Muscle layer of duodenum (tissue), 2 donors: ENCODE measurements around the gene LAMTOR4.
"Not testable (repeated sequence)": the region's sequence is repeated elsewhere in the genome, so short reads cannot be mapped to it uniquely, and the experiment has no call there.

Experiments
- H3K27ac ChIP-seq: one replicate; pipeline ENCODE4 v1.7.0; 2013; ENCODE audit warnings: mild to moderate bottlenecking, low read length
- H3K27me3 ChIP-seq: one replicate; pipeline ENCODE4 v1.7.0; 2013; ENCODE audit warnings: low read depth, mild to moderate bottlenecking, control low read depth, low read length
- H3K36me3 ChIP-seq, 2 donors: one replicate each; pipeline ENCODE4 v1.7.0; 2013; ENCODE audit warnings: low read length in 2 of 2, control low read depth in 1 of 2, mild to moderate bottlenecking in 1 of 2; ENCODE audit not compliant: insufficient read depth in 2 of 2, control insufficient read depth in 1 of 2
- H3K4me1 ChIP-seq, 2 donors: one replicate each; pipeline ENCODE4 v1.7.0; 2013; ENCODE audit warnings: low read length in 2 of 2, mild to moderate bottlenecking in 2 of 2, control low read depth in 1 of 2, moderate library complexity in 1 of 2; ENCODE audit not compliant: insufficient read depth in 2 of 2, control insufficient read depth in 1 of 2
- H3K4me3 ChIP-seq, 2 donors: one replicate each; pipeline ENCODE4 v1.7.0; 2013; ENCODE audit warnings: low read length in 2 of 2, low read depth in 1 of 2, mild to moderate bottlenecking in 1 of 2
- H3K9me3 ChIP-seq, 2 donors: one replicate each; pipeline ENCODE4 v1.7.0; 2013; ENCODE audit warnings: low read length in 2 of 2, control low read depth in 1 of 2, mild to moderate bottlenecking in 1 of 2; ENCODE audit not compliant: control insufficient read depth in 1 of 2
- donor health status: healthy.

LAMTOR4 gene

DNA sequence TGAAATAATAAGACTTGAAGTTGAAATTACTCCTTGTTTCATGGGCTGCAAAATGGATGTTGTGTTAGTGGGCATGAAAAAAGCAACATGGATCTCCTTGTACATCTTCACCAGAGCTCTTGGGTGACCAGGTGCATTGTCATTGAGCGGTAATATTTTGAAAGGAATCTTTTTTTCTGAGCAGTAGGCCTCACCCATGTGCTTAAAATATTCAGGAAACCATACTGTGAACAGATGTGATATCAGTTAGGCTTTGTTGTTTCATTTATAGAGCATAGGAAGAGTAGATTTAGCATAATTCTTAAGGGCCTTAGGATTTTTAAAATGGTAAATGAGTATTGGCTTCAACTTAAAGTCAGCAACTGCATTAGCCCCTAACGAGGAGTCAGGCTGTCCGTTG lies 44.3 kb downstream of the LAMTOR4 start:
- Histone ChIP-seq H3K4me3 (no peak overlapping the region), H3K4me1 (no peaks in the 10 kb centered on the region), H3K27ac (no peak overlapping the region), H3K9me3 (no peaks in the 10 kb centered on the region), H3K27me3 (no peaks in the 10 kb centered on the region), H3K36me3 (no peaks in the 10 kb centered on the region)

DNA sequence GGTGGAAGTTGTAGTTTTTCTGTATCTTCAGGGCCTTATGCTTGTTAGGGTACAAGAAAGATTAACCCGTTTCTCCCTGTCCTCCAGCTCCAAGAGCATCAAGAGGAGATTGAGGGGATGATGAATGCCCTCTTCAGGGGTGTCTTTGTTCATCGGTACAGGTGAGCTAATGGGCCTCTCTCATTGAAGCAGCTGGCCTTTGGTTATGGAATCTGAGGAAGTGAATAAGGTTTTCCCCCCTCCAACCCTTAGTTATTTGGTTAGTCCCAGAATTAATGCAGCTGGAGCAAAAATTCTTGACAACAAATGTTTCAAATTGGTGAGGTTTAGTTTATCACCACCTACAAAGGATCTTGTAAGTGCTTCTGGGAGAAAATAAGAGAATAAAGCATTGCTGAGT lies 46.5 kb downstream of the LAMTOR4 start:
- H3K9me3 ChIP-seq: no peaks in the 10 kb centered on the region
- H3K4me1 ChIP-seq: no peaks in the 10 kb centered on the region
- no peaks in the 10 kb centered on the region for H3K27me3 ChIP-seq
- H3K36me3 ChIP-seq: no peaks in the 10 kb centered on the region
- H3K4me3 ChIP-seq: no peak overlapping the region
- H3K27ac ChIP-seq: no peak overlapping the region

DNA sequence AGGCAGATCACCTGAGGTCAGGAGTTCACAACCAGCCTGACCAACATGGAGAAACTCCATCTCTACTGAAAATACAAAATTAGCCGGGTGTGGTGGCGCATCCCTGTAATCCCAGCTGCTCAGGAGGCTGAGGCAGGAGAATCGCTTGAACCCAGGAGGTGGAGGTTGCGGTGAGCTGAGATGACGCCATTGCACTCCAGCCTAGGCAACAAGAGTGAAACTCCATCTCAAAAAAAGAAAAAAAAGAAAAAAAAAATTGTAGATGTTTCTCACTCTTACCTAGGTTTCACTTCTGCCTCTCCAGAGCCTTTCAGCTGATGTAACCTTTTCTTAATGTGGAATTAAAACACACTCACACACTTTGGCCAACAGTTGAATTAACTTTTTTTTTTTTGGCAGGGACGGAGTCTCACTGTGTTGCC lies 47.2 kb downstream of the LAMTOR4 start:
- not testable (repeated sequence) for H3K27ac ChIP-seq, H3K36me3 ChIP-seq, H3K4me3 ChIP-seq, H3K9me3 ChIP-seq, H3K27me3 ChIP-seq, H3K4me1 ChIP-seq

DNA sequence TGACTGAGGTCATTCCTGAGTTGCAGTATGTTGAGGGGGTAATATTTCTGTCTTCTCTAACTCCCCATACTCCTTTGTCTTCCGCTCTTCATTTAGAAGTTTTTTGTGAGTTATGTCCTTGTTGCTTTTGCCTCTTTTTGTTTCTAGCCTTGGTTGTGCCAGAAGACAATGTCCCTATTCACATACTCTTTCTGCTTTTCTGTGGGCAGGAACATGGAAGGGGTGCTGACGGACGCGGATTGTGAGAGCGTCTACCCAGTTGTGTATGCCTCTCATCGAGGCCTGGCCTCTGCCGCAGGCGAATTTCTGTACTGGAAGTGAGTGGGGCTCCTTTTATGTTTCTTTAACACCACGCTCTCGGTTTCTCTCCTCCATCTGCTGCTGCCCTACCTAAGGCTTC lies 49.5 kb downstream of the LAMTOR4 start:
- H3K27ac ChIP-seq: no peak overlapping the region
- no peaks in the 10 kb centered on the region for H3K9me3 ChIP-seq
- H3K4me3 ChIP-seq: no peak overlapping the region

DNA sequence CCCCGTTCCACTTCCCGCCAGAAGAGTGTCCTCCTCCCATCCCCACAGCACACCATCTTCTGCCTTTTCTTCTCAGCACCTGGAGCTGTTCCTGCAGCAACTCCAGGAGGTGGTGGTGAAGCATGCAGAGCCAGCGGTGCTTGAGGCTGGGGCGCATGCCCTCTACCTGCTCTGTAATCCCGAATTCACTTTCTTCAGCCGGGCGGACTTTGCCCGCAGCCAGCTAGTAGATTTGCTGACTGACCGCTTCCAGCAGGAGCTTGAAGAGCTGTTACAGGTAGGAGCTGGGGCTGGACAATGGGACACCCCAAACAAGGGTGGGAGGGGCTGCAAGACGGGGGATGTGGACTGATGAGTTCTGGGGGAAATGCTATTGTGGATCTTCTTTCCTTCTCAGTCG lies 52.0 kb downstream of the LAMTOR4 start:
- Histone ChIP-seq H3K4me3 (no peak overlapping the region), H3K9me3 (no peaks in the 10 kb centered on the region), H3K27me3 (no peaks in the 10 kb centered on the region), H3K36me3 (no peaks in the 10 kb centered on the region), H3K4me1 (no peaks in the 10 kb centered on the region), H3K27ac (no peak overlapping the region)

More for the DNA sequence above, 49.5 kb downstream of the LAMTOR4 start:
- Histone ChIP-seq H3K36me3 (no peaks in the 10 kb centered on the region), H3K27me3 (no peaks in the 10 kb centered on the region), H3K4me1 (no peaks in the 10 kb centered on the region)
